Parathyroid adenoma (tissue), 2 donors: ENCODE results near the gene FUBP3.

Source experiments
- H2AFZ ChIP-seq: fragments of 300-600 bp; sonication (generic); one replicate; pipeline ENCODE4 v1.7.0; 2017; ENCODE audit warnings: antibody characterized with exemption, mild to moderate bottlenecking
- H3K27ac ChIP-seq: fragments of 300-600 bp; sonication (generic); one replicate; pipeline ENCODE4 v1.7.0; 2017
- H3K27me3 ChIP-seq: fragments of 300-600 bp; sonication (generic); one replicate; pipeline ENCODE4 v1.7.0; 2017; ENCODE audit warnings: low read length; ENCODE audit not compliant: control insufficient read depth, insufficient read depth
- H3K36me3 ChIP-seq: fragments of 300-600 bp; sonication (generic); one replicate; pipeline ENCODE4 v1.7.0; 2017; ENCODE audit warnings: low read length; ENCODE audit not compliant: control insufficient read depth, insufficient read depth
- H3K4me1 ChIP-seq: fragments of 300-600 bp; sonication (generic); one replicate; pipeline ENCODE4 v1.7.0; 2017; ENCODE audit warnings: control low read depth
- H3K4me2 ChIP-seq: fragments of 300-600 bp; sonication (generic); one replicate; pipeline ENCODE4 v1.7.0; 2017; ENCODE audit warnings: low read length
- H3K4me3 ChIP-seq: fragments of 300-600 bp; sonication (generic); one replicate; pipeline ENCODE4 v1.7.0; 2017; ENCODE audit warnings: low read depth, low read length
- H3K79me2 ChIP-seq: fragments of 300-600 bp; sonication (generic); one replicate; pipeline ENCODE4 v1.7.0; 2017; ENCODE audit warnings: control low read depth
- H3K9ac ChIP-seq: fragments of 300-600 bp; sonication (generic); one replicate; pipeline ENCODE4 v1.7.0; 2017; ENCODE audit warnings: mild to moderate bottlenecking
- H3K9me3 ChIP-seq: fragments of 300-600 bp; sonication (generic); one replicate; pipeline ENCODE4 v1.7.0; 2017; ENCODE audit warnings: low read length; ENCODE audit not compliant: control insufficient read depth
- CTCF ChIP-seq: fragments of 300-600 bp; sonication (generic); IDR thresholded peaks from one replicate; pipeline ENCODE4 v1.7.0; 2017; ENCODE audit warnings: antibody characterized with exemption, mild to moderate bottlenecking
- donor health status: primary hyperparathyroidism.

The FUBP3 gene

GRCh38 chr9:130535818-130536521, 43.4 kb upstream of the FUBP3 start:
- H3K4me3 ChIP-seq, result no peak overlapping the region

GRCh38 chr9:130536701-130537107, 42.7 kb upstream of the FUBP3 start:
- no peak overlapping the region for H3K4me2 ChIP-seq
- H3K36me3 ChIP-seq, result no peaks in the 10 kb centered on the region
- H2AFZ ChIP-seq, result no peak overlapping the region
- H3K9me3 ChIP-seq, result no peaks in the 10 kb centered on the region
- no peak overlapping the region for H3K4me3 ChIP-seq
- TF ChIP-seq CTCF, result no peak
- H3K79me2 ChIP-seq, result no peaks in the 10 kb centered on the region
- no peak overlapping the region for H3K9ac ChIP-seq
- no peaks in the 10 kb centered on the region for H3K4me1 ChIP-seq
- H3K27ac ChIP-seq, result no peak overlapping the region
- no peaks in the 10 kb centered on the region for H3K27me3 ChIP-seq

More at GRCh38 chr9:130535818-130536521, 43.4 kb upstream of the FUBP3 start:
- Histone ChIP-seq H3K36me3 (no peaks in the 10 kb centered on the region), H3K27me3 (no peaks in the 10 kb centered on the region), H2AFZ (peak overlapping the region; percentile 35), H3K4me2 (peak overlapping the region; percentile 79), H3K79me2 (no peaks in the 10 kb centered on the region), H3K4me1 (no peaks in the 10 kb centered on the region), H3K27ac (no peak overlapping the region), H3K9ac (no peak overlapping the region), H3K9me3 (no peaks in the 10 kb centered on the region)
- no peak for TF ChIP-seq CTCF

GRCh38 chr9:130537346-130538050, 41.9 kb upstream of the FUBP3 start:
- Histone ChIP-seq H2AFZ (no peak overlapping the region), H3K27ac (no peak overlapping the region), H3K27me3 (no peaks in the 10 kb centered on the region), H3K4me1 (no peaks in the 10 kb centered on the region), H3K9me3 (no peaks in the 10 kb centered on the region), H3K4me3 (no peak overlapping the region), H3K36me3 (no peaks in the 10 kb centered on the region), H3K79me2 (no peaks in the 10 kb centered on the region), H3K4me2 (no peak overlapping the region), H3K9ac (no peak overlapping the region)
- TF ChIP-seq CTCF, result no peak

GRCh38 chr9:130539420-130540223, 39.8 kb upstream of the FUBP3 start:
- Histone ChIP-seq H3K27me3 (no peaks in the 10 kb centered on the region), H3K4me1 (no peaks in the 10 kb centered on the region)

More at GRCh38 chr9:130539420-130540223, 39.8 kb upstream of the FUBP3 start:
- Histone ChIP-seq H3K36me3 (no peaks in the 10 kb centered on the region), H3K79me2 (no peaks in the 10 kb centered on the region), H3K27ac (no peak overlapping the region), H3K4me2 (no peak overlapping the region), H3K9me3 (no peaks in the 10 kb centered on the region), H3K4me3 (no peak overlapping the region), H3K9ac (no peak overlapping the region), H2AFZ (no peak overlapping the region)
- no peak for TF ChIP-seq CTCF
